ENCODE measurements around the gene ZC3H10.
A peak's percentile ranks its signal among the peaks of the same experiment; 100 is the strongest.
"Not testable (repeated sequence)": the region's sequence is repeated elsewhere in the genome, so short reads cannot be mapped to it uniquely, and the experiment has no call there.

Gene ZC3H10, protein sequence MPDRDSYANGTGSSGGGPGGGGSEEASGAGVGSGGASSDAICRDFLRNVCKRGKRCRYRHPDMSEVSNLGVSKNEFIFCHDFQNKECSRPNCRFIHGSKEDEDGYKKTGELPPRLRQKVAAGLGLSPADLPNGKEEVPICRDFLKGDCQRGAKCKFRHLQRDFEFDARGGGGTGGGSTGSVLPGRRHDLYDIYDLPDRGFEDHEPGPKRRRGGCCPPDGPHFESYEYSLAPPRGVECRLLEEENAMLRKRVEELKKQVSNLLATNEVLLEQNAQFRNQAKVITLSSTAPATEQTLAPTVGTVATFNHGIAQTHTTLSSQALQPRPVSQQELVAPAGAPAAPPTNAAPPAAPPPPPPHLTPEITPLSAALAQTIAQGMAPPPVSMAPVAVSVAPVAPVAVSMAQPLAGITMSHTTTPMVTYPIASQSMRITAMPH

DNA sequence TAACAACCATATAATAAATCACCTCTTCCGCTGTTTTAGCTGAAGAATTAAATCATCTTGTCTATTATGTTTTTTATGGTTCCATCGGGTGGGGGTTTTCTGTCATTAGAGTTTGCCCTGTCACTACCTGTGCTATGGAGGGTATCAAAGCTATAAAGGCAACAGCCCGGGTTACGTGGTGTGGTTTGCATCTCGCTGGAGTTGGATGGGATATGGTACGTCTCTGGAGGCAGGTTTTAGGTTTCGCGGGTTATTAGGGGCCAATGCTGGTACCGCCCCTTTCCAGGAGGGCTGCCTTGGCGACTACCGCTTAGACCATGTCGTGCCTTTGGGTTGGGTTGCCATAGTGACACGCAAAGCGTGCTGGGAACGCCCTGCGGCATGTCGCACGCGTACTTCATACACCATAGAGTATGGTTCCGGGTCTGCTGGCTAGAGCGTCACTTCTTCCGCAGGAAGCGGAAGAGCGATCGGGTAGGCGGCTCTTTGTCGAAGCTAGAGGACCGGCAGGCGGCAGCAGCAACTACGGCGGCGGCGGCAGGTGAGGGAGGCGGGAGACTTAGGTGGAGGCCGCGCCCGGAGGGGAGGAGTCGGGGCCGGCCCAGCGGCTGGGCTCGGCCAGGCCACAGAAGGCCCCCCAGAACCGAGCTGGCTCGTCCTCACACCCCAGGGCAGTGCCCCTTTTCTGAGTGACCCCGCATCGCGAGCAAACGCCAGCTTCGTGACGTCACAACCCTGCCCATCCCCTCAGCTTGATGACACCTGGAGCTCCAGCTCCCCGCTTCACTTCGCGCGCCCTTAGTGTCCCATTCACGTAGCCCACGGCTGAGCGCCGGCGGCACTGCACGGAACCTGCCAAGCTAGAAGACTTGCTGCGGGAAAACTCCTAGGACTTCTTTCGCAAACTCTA, at the start of gene ZC3H10:
ZC3H10 (plus strand) TSS at position 489 of the 910 bp plus-strand sequence. CDS start 2,297 bp downstream, outside the sequence.
- peak; percentile 88 for FAIRE-seq

DNA sequence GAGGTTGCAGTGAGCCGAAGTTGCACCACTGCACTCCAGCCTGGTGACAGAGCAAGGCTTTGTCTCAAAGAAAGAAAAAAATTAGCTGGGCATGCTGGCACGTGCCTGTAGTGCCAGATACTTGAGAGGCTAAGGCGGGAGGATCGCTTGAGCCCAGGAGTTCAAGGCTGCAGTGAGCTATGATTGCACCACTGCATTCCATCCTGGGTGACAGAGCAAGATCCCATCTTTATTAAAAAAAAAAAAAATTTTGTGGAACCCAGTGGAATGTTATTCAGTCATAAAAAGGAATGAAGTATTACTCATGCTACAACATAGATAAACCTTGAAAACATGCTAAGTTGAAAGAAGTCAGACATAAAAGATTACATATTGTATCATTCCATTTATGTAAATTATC, 46.4 kb upstream of the ZC3H10 start:
- FAIRE-seq: no peak

DNA sequence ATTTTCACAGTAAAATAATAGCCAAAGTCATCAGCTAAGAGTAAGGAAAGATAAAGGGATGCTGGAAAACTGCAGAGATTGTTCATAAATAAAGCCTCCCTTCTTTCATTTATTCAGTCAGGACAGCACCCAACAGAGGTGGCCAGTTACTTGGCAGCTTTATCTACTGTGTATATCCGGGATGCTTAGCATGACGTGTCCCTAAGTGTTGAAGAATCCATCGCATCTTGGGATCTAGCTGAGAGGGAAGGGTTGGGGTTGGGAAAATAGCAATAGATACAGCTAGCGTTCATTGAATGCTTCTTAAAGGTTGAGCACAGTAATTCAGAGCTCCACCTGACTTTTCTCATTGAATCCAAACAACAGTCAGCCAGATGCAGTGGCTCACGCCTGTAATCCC, 43.7 kb upstream of the ZC3H10 start:
- no peak for FAIRE-seq

DNA sequence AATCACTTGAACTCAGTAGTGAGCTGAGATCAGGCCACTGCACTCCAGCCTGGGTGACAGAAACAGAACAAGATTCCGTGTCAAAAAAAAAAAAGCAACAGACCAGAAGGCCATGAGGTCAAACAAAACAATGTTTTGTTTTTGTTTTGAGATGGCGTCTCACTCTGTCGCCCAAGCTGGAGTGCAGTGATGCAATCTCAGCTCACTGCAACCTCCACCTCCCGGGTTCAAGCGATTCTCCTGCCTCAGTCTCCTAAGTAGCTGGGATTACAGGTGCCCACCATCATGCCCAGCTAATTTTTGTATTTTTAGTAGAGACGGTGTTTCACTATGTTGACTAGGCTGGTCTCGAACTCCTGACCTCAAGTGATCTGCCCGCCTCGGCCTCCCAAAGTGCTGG, 40.1 kb upstream of the ZC3H10 start:
- FAIRE-seq: not testable (repeated sequence)

- FAIRE-seq: no peak
Observed at GRCh38 chr12:56078427-56078826, 39.6 kb upstream of the ZC3H10 start.

- FAIRE-seq: no peak
Observed at GRCh38 chr12:56078931-56079722, 38.9 kb upstream of the ZC3H10 start.

DNA sequence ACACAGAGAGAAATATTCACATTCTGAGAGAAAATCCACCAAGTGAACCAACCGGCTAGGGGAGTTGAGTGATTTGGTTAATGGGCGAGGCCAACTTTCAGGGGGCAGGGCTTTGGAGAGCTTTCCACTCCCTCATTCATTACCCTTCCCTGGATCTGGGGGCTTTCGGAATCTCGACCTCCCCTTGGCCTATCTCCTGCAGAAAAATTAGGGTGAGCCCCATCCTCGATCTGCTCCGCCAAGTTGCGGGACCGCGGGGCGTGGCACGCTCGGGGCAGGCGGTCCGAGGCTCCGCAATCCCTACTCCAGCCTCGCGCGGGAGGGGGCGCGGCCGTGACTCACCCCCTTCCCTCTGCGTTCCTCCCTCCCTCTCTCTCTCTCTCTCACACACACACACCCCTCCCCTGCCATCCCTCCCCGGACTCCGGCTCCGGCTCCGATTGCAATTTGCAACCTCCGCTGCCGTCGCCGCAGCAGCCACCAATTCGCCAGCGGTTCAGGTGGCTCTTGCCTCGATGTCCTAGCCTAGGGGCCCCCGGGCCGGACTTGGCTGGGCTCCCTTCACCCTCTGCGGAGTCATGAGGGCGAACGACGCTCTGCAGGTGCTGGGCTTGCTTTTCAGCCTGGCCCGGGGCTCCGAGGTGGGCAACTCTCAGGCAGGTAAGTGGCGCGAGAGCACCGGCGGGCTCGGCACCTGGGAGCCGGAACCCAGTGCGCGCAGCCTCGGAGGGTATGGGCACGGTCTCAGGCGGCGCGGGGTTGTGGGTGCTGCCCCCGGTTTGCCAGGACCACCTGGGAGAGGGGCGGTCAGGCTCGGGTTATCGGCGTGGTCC, 38.1 kb upstream of the ZC3H10 start, which contains the start of gene ERBB3:
ERBB3 (plus strand) TSS at position 443 of the 833 bp plus-strand sequence; CDS start at position 579, 136 bp downstream.
- no peak for FAIRE-seq

DNA sequence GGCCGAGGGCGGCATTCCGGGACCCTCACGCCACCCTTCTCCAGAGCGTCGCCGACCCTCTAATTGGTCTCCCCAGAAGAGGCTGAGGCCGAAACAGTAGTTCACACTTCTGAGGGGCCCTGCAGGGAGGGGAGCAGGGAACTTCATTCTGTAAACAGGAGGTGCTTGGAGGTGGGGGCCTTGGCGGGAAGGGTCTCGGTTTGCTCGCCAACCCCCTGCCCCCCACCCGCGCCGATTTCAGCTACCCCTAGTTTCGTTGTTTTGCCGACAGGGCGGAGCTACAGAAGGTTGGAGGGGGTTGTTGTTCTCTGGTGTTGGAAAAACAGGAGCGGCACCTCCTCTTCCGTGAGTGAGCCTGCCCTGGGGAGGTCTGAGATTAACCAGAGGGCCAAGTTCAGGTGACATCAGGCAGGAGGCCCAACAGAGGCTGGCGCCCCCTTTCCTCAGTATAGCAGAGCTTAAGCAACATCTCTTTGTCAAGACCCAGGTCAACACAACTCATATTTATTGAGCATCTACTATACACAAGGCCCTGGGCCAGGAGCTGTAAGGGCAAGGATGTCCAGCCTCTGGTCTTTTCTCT, 37.4 kb upstream of the ZC3H10 start:
- FAIRE-seq: no peak

DNA sequence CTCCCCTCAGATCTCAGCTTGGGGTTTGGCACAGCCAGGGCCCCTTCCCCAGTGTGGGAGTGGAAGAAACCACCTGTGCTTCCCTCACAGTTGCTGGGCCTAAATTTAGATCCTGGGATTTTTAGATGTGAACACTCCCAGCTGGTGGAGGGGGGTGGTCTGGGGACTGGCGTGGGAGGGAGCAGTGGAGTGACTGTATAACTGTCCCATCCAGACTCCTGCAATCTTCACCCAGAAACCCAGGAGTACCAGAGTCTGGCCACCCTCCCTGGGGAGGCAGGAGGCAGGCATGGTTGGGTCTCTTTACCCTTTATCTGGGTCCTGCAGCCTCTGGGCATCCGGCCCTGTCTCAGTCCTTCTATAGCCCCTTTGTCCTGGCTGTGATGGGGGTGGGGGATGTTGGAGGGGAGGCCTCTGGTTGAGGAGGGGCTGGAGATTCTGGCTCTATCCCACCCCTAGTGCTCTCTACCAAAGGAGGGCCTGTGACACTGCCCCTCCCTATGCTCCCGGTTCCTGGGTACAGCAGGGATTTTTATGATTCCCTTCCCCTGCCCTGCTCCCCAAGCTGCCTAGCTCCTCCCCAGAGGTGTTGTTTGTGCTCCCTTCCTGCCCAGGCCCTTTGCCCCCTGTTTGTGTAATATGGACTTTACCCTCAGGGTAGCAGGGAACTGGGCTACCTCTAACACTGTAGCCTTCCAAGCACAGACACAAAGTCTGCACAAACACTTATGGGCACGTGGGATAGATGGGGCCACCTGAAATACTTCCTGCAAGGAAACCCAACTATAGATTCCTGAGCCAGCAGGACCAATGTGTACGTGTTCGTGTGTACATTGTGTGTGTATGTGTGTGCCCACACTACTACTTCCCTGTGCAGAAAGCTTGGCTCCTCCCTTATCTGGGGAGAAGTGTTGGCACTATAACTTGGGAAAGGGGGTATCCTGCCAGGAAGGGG, 36.4 kb upstream of the ZC3H10 start:
- no peak for FAIRE-seq

GRCh38 chr12:56082382-56082781, 35.7 kb upstream of the ZC3H10 start:
- no peak for FAIRE-seq

DNA sequence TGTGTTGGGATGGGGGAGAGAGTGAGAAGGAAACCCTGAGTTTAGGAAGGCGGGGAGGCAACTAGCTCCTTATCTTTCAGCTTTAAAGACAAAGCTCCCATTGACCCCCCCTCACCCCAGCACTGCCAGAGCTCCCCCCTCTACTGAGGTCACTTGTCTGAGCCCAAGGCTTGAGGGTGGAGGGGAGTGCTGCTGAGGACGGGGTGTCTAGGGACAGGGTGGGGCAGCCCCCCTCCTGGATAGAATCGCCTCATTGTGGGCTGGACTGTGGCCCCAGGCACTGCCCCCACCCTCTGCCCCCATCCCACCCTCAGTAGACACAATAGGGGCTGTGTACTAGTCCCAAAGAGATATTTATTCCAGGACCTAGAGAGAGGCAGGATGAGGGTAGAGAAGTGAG, 35.1 kb upstream of the ZC3H10 start:
- FAIRE-seq: no peak

- no peak for FAIRE-seq
Observed at GRCh38 chr12:56084958-56085543, 33.0 kb upstream of the ZC3H10 start.

DNA sequence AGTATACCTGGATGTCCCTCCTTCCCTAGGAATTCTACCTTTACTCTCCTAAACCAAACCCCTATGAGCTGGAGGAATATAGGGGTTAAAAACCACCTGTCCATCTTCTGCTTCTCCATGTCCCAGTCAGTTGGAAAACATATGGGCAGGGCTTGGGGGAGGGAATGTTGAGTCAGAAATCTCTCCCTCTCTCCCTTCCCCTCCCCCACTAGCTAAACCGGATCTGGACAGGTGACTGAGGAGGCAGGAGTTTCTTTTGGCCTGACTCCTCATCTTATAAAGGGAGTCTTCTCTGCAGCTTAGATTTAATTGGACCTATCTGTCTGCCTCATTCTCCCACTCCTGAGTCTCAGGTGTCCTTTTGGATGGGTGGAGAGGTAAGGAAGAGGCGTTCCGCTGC, 32.0 kb upstream of the ZC3H10 start:
- FAIRE-seq: no peak

- FAIRE-seq: no peak
Observed at GRCh38 chr12:56086608-56087007, 31.5 kb upstream of the ZC3H10 start.

DNA sequence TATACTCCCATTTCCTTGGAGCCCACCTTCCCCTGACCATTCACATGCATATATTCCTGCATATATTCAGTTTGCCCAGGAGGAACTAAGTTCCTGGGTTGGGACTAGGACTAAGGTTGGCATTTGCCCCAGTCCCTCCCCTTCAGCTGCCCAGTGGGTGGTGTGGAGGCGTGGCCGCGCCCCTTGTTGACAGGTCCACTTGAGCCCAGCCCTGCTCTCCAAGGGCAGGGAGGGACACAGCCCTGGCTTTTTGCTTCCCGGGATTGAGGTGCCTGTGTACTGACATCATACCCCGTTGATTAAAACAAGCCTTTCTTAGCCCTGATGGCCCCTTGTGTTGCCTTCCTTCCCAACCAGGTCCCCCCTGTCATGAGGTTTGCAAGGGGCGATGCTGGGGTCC, 30.8 kb upstream of the ZC3H10 start:
- no peak for FAIRE-seq

GRCh38 chr12:56097738-56098137, 20.3 kb upstream of the ZC3H10 start:
- FAIRE-seq: no peak

- FAIRE-seq: no peak
Observed at GRCh38 chr12:56098592-56098991, 19.5 kb upstream of the ZC3H10 start.

- FAIRE-seq: no peak
Observed at GRCh38 chr12:56099787-56100186, 18.3 kb upstream of the ZC3H10 start.

DNA sequence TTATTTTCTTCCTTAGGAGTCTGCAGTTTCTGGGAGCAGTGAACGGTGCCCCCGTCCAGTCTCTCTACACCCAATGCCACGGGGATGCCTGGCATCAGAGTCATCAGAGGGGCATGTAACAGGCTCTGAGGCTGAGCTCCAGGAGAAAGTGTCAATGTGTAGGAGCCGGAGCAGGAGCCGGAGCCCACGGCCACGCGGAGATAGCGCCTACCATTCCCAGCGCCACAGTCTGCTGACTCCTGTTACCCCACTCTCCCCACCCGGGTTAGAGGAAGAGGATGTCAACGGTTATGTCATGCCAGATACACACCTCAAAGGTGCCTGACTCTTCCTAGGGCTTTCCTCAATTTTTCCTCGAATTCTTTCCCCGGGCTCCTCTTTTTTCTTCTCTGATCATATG, 17.0 kb upstream of the ZC3H10 start:
- no peak for FAIRE-seq

DNA sequence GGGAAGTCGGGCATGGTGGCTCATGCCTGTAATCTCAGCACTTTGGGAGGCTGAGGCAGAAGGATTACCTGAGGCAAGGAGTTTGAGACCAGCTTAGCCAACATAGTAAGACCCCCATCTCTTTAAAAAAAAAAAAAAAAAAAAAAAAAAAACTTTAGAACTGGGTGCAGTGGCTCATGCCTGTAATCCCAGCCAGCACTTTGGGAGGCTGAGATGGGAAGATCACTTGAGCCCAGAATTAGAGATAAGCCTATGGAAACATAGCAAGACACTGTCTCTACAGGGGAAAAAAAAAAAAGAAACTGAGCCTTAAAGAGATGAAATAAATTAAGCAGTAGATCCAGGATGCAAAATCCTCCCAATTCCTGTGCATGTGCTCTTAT, 15.4 kb upstream of the ZC3H10 start:
- no peak for FAIRE-seq
